HL-60/S4 treated with phorbol 12-myristate 13-acetate at 8.2 ng/mL for 4 days and 3 days (cell line): ENCODE results near the gene FAM234A.
"Not testable (repeated sequence)": the region's sequence is repeated elsewhere in the genome, so short reads cannot be mapped to it uniquely, and the experiment has no call there.

Experiments
- in situ Hi-C: fragments of 300-500 bp; cut with MboI; formaldehyde crosslinking; loops from 2 replicates; pipeline ENCODE4 v1.15.0; 2022; ENCODE audit warnings: low sequenced_read_pairs

The FAM234A gene, protein sequence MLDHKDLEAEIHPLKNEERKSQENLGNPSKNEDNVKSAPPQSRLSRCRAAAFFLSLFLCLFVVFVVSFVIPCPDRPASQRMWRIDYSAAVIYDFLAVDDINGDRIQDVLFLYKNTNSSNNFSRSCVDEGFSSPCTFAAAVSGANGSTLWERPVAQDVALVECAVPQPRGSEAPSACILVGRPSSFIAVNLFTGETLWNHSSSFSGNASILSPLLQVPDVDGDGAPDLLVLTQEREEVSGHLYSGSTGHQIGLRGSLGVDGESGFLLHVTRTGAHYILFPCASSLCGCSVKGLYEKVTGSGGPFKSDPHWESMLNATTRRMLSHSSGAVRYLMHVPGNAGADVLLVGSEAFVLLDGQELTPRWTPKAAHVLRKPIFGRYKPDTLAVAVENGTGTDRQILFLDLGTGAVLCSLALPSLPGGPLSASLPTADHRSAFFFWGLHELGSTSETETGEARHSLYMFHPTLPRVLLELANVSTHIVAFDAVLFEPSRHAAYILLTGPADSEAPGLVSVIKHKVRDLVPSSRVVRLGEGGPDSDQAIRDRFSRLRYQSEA

DNA sequence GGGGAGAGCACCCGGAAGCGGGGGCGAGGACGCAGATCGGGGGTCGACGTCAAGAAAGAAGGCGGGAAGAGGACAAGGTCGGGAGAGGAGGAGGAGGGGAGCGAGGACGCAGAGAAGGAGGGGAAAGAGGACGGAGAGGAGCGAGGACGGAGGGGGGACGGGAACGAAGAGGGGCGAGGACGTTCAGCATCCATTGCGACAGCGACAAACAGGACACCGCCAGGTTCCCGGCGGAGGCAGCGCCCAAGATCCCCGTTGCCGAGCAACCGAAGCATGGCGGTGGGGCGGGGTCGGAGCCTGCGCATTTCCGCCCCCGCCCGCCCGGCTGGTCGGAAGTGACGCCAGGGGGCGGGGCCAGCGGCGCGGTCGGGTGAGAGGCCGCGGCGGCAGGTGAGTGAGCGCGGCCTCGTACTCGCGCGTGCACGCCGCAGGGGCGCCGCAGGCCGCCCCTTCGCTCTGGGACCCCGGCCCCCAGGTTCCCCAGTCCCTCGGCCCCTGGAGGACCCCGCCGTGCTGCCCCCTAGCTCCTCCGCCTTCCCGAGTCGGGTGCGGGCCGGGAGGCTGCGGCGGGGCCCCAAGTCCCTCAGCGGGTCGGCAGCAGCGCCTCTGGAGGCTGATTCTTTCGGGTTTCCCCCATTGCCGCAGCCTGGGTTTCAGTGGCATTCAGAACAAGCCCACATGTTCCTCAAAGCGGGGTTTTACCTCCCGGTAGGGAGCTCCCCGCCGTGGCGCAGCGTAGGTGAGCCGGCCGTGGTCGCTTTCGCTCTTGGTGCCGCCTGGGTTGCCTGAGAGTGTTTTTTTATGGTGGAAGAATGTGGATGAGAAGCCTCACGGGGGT is at the start of gene FAM234A:
FAM234A (plus strand) TSS at position 354 of the 838 bp plus-strand sequence. CDS start 19,593 bp downstream, outside the sequence.
- in situ Hi-C loops, result no loop called here

DNA sequence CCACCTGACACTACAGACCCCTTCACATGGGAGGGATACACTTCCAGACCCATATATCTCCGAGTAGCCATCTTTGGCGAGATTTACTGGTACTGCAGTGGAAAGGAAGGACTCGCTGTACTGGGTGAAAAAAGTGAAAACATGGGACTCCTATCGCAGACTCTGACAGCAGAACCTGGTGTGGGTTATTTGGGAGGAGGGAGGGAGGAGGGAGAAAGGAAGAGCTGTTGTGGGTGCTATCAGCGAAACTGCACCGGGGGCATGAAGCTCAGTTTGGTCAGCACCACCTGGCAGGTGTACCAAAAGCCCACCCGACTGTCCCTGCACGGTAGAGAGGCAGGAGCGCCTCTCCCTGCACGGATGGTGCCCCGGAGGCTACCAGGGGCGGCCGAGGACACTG is 49.4 kb upstream of the FAM234A start:
- in situ Hi-C loops, result no loop called here

DNA sequence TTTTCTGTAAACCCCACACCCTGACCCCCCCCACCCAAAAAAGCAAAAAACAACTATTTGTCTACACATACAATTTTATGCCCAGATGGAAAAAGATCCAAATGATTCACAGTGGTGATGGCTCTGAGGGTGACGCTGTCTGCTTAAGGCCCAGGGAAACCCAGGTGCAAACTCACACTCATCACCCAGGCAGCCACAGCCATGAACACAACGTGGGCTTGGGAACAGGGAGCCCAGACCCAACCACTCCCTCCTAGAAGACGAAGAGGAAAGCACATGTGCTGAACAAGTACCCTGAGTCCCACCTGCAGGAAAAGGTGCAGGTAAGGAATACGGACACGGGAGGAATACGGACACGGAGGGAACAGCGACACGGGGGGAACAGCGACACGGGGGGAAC is 48.9 kb upstream of the FAM234A start:
- in situ Hi-C loops, result no loop called here

DNA sequence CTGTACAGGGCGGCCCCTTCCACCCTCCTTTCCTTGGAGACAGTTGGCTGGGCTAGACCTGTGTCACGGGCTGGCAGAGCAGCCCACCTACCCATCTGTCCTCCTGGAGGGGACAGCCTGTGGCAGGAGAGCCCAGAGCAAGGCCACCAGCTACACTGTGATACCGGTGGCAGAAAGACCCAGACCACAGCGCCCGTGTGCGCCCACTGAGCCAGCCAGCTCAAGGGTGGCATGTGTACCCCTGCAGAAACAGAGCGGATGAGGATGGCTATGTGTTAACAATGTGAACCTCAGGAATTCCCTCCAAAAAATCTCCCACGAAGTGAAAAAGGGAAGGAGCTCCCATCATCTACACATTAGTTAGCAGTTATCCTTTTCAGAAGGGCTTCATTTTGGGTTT is 47.3 kb upstream of the FAM234A start:
- in situ Hi-C loops, result no loop called here

DNA sequence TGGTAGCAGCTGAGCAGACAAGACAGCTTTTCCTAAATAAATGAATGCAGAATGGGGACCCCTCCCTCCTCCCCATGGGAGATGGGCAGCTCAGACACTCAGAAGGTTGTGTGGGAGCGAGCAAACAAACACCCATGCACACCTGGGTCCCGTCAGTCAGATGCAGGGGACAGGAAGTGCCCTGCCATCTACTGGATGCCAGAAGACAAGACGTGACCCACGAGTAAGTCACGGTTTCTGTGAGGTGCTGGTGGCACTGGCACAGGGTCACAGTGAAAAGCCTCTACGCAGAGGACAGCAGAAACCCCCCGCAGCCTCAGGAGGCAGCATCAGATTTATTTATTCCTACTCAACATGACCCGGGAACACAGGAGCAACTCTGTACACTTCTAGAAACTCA is 45.9 kb upstream of the FAM234A start:
- in situ Hi-C loops, result no loop called here

DNA sequence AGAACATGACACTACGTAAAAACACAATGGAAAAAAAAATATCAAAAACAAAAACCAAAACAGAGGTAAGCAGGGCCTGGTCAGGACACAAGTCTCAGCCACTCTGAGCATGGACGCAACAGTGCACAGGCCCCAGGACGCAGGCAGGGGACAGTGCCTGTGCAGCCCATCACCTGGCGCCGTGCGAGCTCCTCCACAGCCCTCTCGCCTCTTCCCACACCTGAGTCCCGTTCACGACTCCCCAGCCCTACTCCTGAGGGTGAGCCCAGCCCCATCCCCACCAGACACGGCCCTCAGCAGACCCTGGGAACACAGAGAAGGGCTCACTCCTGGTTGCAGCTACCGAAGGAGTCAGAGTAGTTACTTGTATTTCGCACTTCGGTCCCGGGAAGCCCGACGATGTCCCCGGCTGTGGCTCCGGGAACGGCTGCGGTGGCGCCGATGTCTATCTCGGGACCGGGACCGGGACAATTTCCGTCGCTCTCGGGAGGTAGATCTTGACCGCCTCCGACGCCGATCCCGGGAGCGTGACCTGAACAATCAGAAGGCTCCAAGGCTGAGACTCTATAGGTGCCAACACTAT is 44.9 kb upstream of the FAM234A start:
- in situ Hi-C loops, result no loop called here

DNA sequence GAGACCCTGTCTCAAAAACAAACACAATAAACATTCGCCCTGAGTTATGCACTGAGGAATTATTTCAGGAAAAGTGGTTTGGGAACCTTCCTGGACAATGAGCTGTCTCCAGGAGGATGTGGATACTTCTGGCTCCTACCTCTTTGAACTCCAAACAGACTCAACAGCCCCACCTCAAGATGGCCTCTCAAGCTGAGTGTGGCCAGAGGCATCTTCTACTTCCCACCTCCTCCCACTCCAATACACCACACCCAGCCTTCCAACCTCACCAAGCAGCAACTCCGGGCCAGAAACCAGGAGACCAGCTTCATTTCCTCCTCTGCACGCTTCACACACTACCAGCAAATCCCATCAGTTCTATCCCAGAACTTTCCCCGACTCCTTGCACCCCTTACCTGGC is 42.8 kb upstream of the FAM234A start:
- in situ Hi-C loops, result no loop called here

DNA sequence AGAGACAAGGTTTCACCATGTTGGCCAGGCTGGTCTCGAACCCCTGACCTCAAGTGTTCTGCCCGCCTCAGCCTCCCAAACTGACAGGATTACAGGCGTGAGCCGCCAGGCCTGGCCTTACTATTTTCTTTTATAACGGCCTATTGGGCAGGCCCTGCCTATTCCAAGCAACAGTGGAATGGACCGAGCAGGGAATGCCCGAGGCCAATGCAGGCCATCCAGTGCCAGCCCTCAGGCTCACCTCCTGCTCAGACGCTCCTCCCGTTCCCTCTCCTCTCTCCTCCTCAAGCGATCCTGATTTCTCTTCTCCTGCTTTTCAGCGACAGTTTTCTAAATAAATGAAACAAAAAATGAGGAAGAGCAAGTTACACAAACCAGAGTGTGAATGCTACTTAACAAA is 41.9 kb upstream of the FAM234A start:
- in situ Hi-C loops, result no loop called here

DNA sequence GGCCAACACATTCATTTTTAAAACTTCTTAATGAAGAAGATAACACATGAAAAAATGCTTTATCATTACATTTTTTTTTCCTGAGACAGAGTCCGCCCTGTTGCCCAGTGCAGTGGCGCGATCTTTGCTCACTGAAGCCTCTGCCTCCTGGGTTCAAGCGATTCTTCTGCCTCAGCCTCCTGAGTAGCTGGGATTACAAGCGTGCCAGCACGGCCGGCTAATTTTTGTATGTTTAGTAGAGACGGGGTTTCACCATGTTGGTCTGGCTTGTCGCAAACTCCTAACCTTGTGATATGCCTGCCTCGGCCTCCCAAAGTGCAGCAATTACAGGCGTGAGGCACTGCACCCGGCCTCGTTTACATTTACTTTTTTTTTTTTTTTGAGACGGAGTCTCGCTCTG is 41.2 kb upstream of the FAM234A start:
- in situ Hi-C loops, result no loop called here

DNA sequence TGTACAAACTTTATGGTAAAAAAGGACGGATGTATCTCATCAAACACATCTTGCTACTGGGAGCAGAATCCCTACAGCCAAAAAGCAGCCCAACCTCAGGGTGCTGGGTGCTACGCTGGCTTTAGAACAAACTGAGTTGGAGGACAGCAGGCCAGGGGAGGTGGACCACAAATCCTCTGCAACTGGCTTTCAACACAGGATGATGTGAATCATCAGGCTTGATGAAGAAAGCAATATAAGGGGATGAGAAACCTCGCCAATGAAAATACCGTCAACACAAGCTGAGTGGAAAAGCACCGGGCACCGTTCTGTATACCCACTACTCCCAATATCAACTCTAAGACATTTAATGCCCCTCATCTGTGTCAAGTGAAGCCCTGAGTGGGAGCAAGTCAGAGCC is 40.1 kb upstream of the FAM234A start:
- in situ Hi-C loops, result no loop called here

DNA sequence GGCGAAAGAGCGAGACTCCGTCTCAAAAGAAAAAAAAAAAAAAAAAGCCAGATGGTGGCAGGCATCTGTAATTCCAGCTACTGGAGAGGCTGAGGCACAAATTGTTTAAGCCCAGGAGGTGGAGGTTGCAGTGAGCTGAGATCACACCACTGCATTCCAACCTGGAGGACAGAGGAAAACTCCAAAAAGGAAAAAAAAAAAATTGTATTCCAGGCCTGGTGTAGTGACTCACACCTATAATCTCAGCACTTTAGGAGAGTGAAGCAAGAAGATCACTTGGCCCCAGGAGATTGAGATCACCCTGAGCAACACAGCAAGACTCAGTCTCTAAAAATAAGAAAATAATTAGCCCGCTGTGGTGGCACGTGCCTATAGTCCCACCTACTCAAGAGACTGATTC is 34.2 kb upstream of the FAM234A start:
- in situ Hi-C loops, result no loop called here

DNA sequence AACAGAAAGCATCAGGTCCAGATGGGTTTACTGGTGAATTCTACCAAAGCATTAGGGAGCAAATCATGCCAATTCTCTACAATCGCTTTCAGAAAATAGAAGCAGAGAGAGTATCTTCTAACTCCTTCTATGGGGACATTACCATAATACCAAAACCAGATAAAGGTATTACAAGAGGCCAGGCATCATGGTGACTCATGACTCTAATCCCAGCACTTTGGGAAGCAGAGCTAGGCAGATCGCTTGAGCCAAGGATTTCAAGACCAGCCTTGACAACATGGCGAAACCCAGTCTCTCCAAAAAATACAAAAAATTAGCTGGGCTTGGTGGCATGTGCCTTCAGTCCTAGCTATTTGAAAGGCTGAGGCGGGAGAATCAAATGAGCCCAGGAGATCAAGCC is 31.4 kb upstream of the FAM234A start:
- in situ Hi-C loops, result no loop called here

DNA sequence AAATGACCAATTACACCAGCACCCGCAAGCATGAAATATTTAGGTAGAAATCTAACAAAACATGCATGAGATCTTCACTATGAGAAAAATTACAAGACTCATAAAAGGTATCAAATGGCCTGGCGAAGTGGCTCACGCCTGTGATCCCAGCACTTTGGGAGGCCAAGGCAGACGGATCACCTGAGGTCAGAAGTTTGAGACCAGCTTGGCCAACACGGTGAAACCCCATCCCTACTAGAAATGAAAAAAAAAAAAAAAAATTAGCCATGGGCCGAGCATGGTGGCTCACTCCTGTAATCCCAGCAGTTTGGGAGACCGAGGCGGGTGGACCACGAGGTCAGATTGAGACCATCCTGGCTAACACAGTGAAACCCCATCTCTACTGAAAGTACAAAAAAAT is 30.6 kb upstream of the FAM234A start:
- in situ Hi-C loops, result not testable (repeated sequence)

DNA sequence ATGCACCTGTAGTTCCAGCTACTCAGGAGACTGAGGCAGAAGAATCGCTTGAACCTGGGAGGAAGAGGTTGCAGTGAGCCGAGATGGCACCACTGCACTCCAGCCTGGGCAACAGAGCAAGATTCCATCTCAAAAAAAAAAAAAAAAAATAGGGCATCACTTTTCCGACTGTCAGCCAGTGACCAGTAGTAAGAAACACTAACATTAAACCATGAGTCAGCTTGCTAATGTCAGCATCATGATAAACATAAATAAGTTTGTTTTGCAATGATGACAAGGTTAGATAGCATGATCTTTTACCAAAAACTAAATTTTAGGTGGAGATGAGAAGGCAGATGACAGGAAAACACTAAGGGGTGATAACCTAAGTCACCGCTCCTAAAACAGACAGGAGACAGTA is 25.3 kb upstream of the FAM234A start:
- in situ Hi-C loops, result not testable (repeated sequence)

DNA sequence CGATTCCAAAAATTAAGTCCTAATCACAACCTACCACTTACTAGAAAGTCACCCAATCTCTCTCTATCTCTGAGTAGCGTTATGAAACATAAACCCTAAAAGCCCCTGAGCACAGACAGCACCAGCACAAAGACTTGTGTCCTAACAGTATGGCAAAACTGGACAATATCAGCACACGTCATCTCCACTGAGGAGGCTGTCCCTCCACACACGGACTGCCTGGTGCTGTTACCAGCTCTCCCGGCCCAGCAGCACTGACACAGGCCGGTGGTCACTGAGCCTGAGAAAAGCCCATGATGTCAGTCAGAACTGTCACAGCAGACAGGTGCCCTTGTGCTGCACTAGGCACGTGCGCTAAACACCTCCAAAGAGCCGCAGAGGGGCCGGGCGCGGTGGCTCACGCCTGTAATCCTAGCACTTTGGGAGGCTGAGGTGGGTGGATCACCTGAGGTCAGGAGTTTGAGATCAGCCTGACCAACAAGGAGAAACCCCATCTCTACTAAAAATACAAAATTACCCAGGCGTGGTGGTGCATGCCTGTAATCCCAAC is 22.9 kb upstream of the FAM234A start:
- in situ Hi-C loops, result not testable (repeated sequence)

DNA sequence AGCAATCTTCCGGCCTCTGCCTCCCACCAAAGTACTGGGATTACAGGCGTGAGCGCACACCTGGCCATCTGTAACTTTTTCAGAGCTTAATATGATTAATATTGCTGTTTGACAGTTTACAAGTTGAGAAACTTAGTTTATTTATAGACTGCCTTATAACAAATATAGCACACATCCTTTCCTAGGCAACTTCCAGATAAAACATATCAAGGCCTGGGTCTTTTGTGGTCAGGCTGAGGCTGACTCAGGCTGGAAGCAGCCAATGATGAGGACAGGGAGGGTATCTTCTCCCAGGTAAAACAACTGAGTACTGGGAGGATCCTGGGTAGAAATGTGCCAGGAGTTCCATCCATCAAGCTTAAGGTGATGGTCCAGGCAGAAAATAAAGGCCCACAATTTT is 21.6 kb upstream of the FAM234A start:
- in situ Hi-C loops, result no loop called here

DNA sequence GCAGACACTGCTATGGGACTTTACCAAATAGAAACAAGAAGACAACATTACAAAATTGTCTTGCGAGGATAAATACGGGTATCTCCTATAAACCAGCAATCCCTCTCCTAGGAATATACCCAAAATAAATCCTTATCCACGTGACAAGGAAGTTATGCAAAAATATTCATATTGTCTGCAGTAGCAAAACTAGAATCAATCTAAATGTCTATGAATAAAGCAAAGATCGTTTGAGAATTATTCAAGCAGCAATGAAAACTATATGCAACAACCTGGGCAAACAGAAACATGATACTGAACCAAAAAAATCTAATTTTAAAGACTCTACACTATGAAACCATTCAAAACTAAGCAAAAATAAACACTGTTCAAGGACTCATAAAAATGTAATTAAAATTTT is 14.6 kb upstream of the FAM234A start:
- in situ Hi-C loops, result loop anchor here (10.0 kb wide), 1 partner anchor 135 kb away; the partner anchor contains the start of gene AXIN1

DNA sequence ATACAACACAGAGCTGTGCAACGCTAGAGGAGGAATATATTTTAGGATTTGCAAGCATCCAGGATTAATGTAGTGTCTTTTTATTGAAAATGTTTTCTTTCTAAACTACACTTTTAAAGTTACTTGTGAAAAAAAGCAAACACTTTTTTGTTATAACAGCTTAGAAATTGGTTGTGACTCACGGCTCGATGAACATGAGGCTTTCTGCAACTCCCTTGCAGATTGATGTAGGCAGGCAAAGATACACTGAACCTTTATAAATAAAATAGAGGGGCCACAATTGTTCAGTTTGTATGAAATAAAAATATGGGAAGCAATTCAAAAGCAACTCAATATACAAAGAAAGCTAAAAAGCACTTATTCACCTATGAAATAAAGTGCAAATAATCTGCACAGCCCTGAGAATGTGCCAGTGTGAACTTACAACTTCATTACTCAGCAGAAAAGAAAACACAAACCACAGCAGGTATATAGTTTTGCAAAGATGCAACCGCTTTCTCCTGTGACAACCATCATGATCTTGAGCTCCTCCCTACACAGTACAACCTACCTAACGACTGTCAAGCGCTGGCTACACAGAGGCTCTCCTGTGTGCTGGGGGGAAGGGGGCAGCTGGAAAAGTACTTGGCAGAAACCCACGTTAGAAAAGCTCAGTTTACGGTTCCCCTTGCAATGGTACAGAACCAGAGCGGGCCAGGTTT is 6.3 kb upstream of the FAM234A start:
- in situ Hi-C loops, result loop anchor here (10.0 kb wide), 1 partner anchor 126 kb away; the partner anchor contains the start of gene AXIN1

DNA sequence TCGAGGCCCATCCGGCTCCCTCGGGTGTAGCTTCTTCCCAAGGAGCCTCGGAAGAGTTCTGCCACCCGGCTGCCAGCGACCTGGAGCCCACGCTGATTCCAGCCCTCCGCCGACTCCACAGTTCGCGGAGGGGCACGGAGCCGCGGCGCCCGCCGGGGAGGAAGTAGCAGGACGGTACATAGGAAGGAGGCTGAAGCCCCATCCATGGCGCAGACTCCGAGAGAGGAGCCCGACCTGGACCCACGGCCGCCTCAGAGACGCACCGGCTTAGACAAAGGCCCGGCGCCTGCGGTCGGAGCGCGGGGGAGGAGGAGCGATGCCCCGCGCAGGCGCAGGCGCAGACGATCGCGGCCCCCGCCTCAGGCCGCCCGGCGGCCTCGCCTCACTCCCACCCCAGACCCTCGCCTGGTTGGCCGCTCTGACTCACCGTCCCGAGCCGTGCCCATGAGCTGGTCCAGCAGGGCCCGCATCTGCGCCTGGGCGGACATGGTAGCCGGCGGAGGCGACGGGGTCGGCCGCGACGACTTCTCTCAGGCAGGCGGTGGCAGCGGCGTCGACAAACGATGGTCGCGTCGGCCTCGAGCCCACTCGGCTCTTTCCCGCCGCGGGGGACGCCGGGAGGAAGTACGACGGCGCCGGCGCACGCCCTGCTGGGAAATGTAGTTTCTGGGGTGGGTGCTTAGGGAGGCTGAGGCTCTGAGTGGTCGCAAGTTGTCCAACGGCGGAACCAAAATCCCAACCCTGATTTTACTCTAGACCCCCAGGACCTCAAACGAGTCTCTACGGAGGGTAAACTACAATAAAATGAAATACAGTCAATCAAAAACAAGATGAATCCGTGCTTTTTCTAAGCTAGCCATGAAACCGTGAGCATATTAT is 5.5 kb upstream of the FAM234A start, which contains the start of gene LUC7L:
LUC7L (minus strand) TSS at position 598 of the 879 bp plus-strand sequence; CDS start at position 488, 110 bp downstream.
- in situ Hi-C loops, result loop anchor here (10.0 kb wide), 1 partner anchor 126 kb away; the partner anchor contains the start of gene AXIN1
